ENCODE data around the gene GAS2L2. TPM values are rescaled to one million over a fixed set of nuclear protein-coding genes. Genes with fewer than 3 reads are reported as not detected.

Gene GAS2L2
- total RNA-seq, 2 donors from 2014 or later, result 0.09 TPM; not detected in 1

DNA sequence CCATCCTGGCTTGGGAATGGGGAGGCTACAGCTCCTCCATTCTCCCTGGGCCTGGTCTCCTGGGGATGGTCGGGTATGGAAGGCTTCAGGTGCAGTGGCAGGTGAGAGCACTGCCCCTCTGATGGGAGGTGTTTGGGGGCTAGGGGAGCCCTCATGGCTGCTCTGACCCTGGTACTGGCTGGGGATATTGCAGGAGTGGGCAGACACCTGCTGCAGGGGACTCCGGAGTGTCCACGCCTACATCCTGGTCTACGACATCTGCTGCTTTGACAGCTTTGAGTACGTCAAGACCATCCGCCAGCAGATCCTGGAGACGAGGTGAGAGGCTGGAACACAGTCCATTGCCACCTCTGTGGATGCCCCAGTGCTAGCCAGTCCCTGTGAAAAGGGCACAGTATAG, 12.8 kb downstream of the GAS2L2 start:
- Mint-ChIP-seq H3K27ac (no peak overlapping the region), H3K4me3 (no peak overlapping the region), H3K36me3 (ENCODE audit: low read depth) (peaks cover 4% of the 10 kb centered on the region), H3K4me1 (peaks cover 3% of the 10 kb centered on the region), H3K27me3 (ENCODE audit: insufficient read depth) (peaks cover 72% of the 10 kb centered on the region), H3K9me3 (peaks cover 4% of the 10 kb centered on the region)
- no peak for DNase-seq
- no peak overlapping the region for H3K4me3 ChIP-seq (ENCODE audit: low read length)
- no peaks in the 10 kb centered on the region for H3K4me1 ChIP-seq (ENCODE audit: control insufficient read depth, insufficient read depth, low read length)
- TF ChIP-seq, protein P1, sequence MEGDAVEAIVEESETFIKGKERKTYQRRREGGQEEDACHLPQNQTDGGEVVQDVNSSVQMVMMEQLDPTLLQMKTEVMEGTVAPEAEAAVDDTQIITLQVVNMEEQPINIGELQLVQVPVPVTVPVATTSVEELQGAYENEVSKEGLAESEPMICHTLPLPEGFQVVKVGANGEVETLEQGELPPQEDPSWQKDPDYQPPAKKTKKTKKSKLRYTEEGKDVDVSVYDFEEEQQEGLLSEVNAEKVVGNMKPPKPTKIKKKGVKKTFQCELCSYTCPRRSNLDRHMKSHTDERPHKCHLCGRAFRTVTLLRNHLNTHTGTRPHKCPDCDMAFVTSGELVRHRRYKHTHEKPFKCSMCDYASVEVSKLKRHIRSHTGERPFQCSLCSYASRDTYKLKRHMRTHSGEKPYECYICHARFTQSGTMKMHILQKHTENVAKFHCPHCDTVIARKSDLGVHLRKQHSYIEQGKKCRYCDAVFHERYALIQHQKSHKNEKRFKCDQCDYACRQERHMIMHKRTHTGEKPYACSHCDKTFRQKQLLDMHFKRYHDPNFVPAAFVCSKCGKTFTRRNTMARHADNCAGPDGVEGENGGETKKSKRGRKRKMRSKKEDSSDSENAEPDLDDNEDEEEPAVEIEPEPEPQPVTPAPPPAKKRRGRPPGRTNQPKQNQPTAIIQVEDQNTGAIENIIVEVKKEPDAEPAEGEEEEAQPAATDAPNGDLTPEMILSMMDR (conservative IDR thresholded peaks at IDR 0.05), result no peak
- no peaks in the 10 kb centered on the region for H3K36me3 ChIP-seq (ENCODE audit: control insufficient read depth, insufficient read depth, low read length)
- peaks cover 57% of the 10 kb centered on the region for H3K27me3 ChIP-seq (ENCODE audit: control insufficient read depth, insufficient read depth, low read length, poor library complexity, severe bottlenecking)
- no peaks in the 10 kb centered on the region for H3K9me3 ChIP-seq (ENCODE audit: control insufficient read depth, low read length)
- 94 to 100% methylated on average over 5 to 7 of the region's 7 CpGs for WGBS, 2 experiments (ENCODE audit: insufficient coverage in 1 of 2, insufficient read length in 1 of 2)
- no peak overlapping the region for H3K27ac ChIP-seq (ENCODE audit: low read depth, low read length)
- no peak overlapping the region for H3K9ac ChIP-seq (ENCODE audit: extremely low read depth, low read length, poor library complexity, severe bottlenecking)

DNA sequence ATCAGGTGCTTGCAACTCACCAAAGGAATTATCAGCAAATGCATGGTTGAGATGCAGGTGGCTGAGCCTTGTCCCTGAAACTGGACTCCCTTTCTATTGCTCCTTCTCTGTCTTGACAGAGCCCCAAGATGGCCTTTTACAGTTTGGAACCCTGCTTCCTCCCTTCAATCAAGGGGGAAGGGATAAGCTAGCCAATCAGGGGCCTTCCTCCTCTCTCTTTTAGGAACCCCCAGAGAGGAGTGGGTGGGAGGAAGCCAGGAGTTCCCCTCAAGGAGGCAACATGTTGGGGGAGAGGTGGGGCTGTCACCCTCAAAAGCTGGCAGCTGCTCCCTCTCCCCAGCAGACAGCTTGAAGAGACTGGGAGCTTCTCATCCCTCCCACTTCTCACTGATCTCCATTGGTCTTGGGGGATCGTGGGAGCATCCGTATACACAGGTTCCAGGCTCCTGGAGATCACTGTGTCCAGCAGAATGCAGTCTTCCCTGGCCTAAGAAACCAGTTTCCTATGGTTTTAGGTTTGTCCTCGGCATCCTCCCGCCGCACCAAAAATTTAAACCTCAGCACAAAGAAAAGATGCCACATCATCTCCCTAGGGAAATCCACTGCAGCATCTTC, 14.4 kb downstream of the GAS2L2 start:
- H3K27me3 ChIP-seq (ENCODE audit: control insufficient read depth, insufficient read depth, low read length, poor library complexity, severe bottlenecking), result peaks cover 56% of the 10 kb centered on the region
- no peak for DNase-seq

DNA sequence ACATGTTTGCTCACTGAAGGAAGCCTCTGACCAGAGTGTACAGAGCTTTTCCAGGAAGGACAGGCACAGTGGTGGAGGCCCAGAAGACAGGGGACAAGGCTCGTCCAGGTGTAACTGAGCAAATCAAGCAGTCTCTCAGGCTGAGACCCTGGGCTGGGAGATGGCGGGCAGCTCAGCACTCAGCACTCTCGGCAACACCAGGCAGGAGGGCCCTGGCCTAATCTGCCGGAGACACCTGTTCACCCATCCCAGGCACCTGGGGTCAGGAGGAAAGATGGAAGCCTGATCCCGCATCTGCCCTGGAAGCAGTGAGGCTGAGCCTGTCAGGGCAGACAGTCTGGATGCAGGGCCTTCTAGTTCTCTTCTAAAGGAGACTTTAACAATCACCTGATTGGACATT, 16.8 kb downstream of the GAS2L2 start:
- peaks cover under 1% of the 10 kb centered on the region for H3K4me1 ChIP-seq (ENCODE audit: control insufficient read depth, insufficient read depth, low read length)
- 90 to 97% methylated on average over 4 to 5 of the region's 5 CpGs for WGBS, 2 experiments (ENCODE audit: insufficient coverage in 1 of 2, insufficient read length in 1 of 2)
- H3K27me3 ChIP-seq (ENCODE audit: control insufficient read depth, insufficient read depth, low read length, poor library complexity, severe bottlenecking), result peaks cover 32% of the 10 kb centered on the region
- Mint-ChIP-seq H3K9me3 (peaks cover 4% of the 10 kb centered on the region), H3K4me1 (peaks cover under 1% of the 10 kb centered on the region), H3K27me3 (ENCODE audit: insufficient read depth) (peaks cover 59% of the 10 kb centered on the region), H3K27ac (no peak overlapping the region), H3K4me3 (no peak overlapping the region), H3K36me3 (ENCODE audit: low read depth) (peaks cover 4% of the 10 kb centered on the region)
- peaks cover 8% of the 10 kb centered on the region for H3K36me3 ChIP-seq (ENCODE audit: control insufficient read depth, insufficient read depth, low read length)
- no peak overlapping the region for H3K4me3 ChIP-seq (ENCODE audit: low read length)
- no peaks in the 10 kb centered on the region for H3K9me3 ChIP-seq (ENCODE audit: control insufficient read depth, low read length)
- H3K9ac ChIP-seq (ENCODE audit: extremely low read depth, low read length, poor library complexity, severe bottlenecking), result no peak overlapping the region
- H3K27ac ChIP-seq (ENCODE audit: low read depth, low read length), result no peak overlapping the region
- TF ChIP-seq, protein P1 (conservative IDR thresholded peaks at IDR 0.05), result no peak
- no peak for DNase-seq

More for the DNA sequence above, 14.4 kb downstream of the GAS2L2 start:
- H3K9me3 Mint-ChIP-seq, result peaks cover 4% of the 10 kb centered on the region
- peaks cover 3% of the 10 kb centered on the region for H3K4me1 Mint-ChIP-seq
- H3K36me3 ChIP-seq (ENCODE audit: control insufficient read depth, insufficient read depth, low read length), result peaks cover 4% of the 10 kb centered on the region
- H3K4me1 ChIP-seq (ENCODE audit: control insufficient read depth, insufficient read depth, low read length), result no peaks in the 10 kb centered on the region
- H3K36me3 Mint-ChIP-seq (ENCODE audit: low read depth), result peaks cover 4% of the 10 kb centered on the region
- WGBS, 2 experiments (ENCODE audit: insufficient coverage in 1 of 2, insufficient read length in 1 of 2), result 92 to 95% methylated on average over 3 to 5 of the region's 5 CpGs
- no peaks in the 10 kb centered on the region for H3K9me3 ChIP-seq (ENCODE audit: control insufficient read depth, low read length)
- H3K4me3 ChIP-seq (ENCODE audit: low read length), result no peak overlapping the region
- TF ChIP-seq, protein P1 (conservative IDR thresholded peaks at IDR 0.05), result no peak
- H3K9ac ChIP-seq (ENCODE audit: extremely low read depth, low read length, poor library complexity, severe bottlenecking), result no peak overlapping the region
- no peak overlapping the region for H3K27ac Mint-ChIP-seq
- peaks cover 71% of the 10 kb centered on the region for H3K27me3 Mint-ChIP-seq (ENCODE audit: insufficient read depth)
- no peak overlapping the region for H3K4me3 Mint-ChIP-seq
- H3K27ac ChIP-seq (ENCODE audit: low read depth, low read length), result no peak overlapping the region
